Measurements from ENCODE around the gene RSPO4. TPM values are rescaled to one million over a fixed set of nuclear protein-coding genes. Genes with fewer than 3 reads are reported as not detected.

Gene RSPO4
- total RNA-seq, 3 donors from 2014 or later: 0.10 to 0.22 TPM; not detected in 1

- intact Hi-C loops (cut with DNase I, micrococcal nuclease): no loop called here
- no peaks in the 10 kb centered on the region for H3K4me1 ChIP-seq (ENCODE audit: low read depth)
- DNase-seq: no peak
- H3K4me3 ChIP-seq: no peak overlapping the region
- H3K36me3 ChIP-seq (ENCODE audit: low read depth): no peaks in the 10 kb centered on the region
- ATAC-seq: no peak
- no peaks in the 10 kb centered on the region for H3K9me3 ChIP-seq
- TF ChIP-seq CTCF (IDR thresholded peaks at IDR 0.05): no peak
Measured at GRCh38 chr20:1013566-1014340, 11.6 kb upstream of the RSPO4 start.

- DNase-seq (no peak), ATAC-seq (no peak)
- no peaks in the 10 kb centered on the region for H3K36me3 ChIP-seq (ENCODE audit: low read depth)
- no peak overlapping the region for H3K4me3 ChIP-seq
- intact Hi-C loops (cut with DNase I, micrococcal nuclease): no loop called here
- H3K4me1 ChIP-seq (ENCODE audit: low read depth): no peaks in the 10 kb centered on the region
- TF ChIP-seq CTCF (IDR thresholded peaks at IDR 0.05): no peak
- H3K9me3 ChIP-seq: no peaks in the 10 kb centered on the region
Measured at GRCh38 chr20:1012359-1013168, 10.5 kb upstream of the RSPO4 start.

- Histone ChIP-seq H3K4me3 (no peak overlapping the region), H3K9me3 (no peaks in the 10 kb centered on the region), H3K36me3 (ENCODE audit: low read depth) (no peaks in the 10 kb centered on the region), H3K4me1 (ENCODE audit: low read depth) (no peaks in the 10 kb centered on the region)
- no peak for TF ChIP-seq CTCF (IDR thresholded peaks at IDR 0.05)
- DNase-seq (no peak), ATAC-seq (no peak)
- intact Hi-C loops (cut with DNase I, micrococcal nuclease): no loop called here
Measured at GRCh38 chr20:1010659-1011058, 8.5 kb upstream of the RSPO4 start.

GRCh38 chr20:1005452-1006027, 3.4 kb upstream of the RSPO4 start:
- H3K4me3 ChIP-seq: no peak overlapping the region
- H3K4me1 ChIP-seq (ENCODE audit: low read depth): peaks cover 2% of the 10 kb centered on the region
- intact Hi-C loops (cut with DNase I, micrococcal nuclease): no loop called here
- H3K36me3 ChIP-seq (ENCODE audit: low read depth): no peaks in the 10 kb centered on the region
- DNase-seq: peak in 2 of 3 donors; percentile 38 to 70
- TF ChIP-seq CTCF (IDR thresholded peaks at IDR 0.05): no peak
- no peaks in the 10 kb centered on the region for H3K9me3 ChIP-seq
- peak; percentile 97 for ATAC-seq

- DNase-seq (no peak), ATAC-seq (no peak)
- intact Hi-C loops (cut with DNase I, micrococcal nuclease): no loop called here
- Histone ChIP-seq H3K9me3 (no peaks in the 10 kb centered on the region), H3K4me3 (no peak overlapping the region), H3K36me3 (ENCODE audit: low read depth) (no peaks in the 10 kb centered on the region), H3K4me1 (ENCODE audit: low read depth) (peaks cover 2% of the 10 kb centered on the region)
- no peak for TF ChIP-seq CTCF (IDR thresholded peaks at IDR 0.05)
Measured at GRCh38 chr20:1003920-1004697, 2.0 kb upstream of the RSPO4 start.
